GM19467 (cell line): Measurements from ENCODE around the gene RNF157.

Source experiments
- ATAC-seq: cut with Tn5 transposase; IDR thresholded peaks from one replicate; pipeline ENCODE4 v1.9.1; 2021; ENCODE audit warnings: mild to moderate bottlenecking, moderate library complexity; ENCODE audit not compliant: unreplicated experiment

Gene RNF157

GRCh38 chr17:76097716-76098295, 142.5 kb downstream of the RNF157 start:
- no peak for ATAC-seq

- ATAC-seq, result no peak
Observed at GRCh38 chr17:76095943-76096342, 144.3 kb downstream of the RNF157 start.

GRCh38 chr17:76094046-76094445, 146.2 kb downstream of the RNF157 start:
- ATAC-seq, result no peak

- no peak for ATAC-seq
Observed at GRCh38 chr17:76092526-76093413, 147.5 kb downstream of the RNF157 start.
